Right forelimb (tissue), 1 donor: ENCODE data around the gene RABGGTA.
A peak's percentile ranks its signal among the peaks of the same experiment; 100 is the strongest.

ENCODE experiments used
- DNase-seq: peaks from one replicate; pipeline ENCODE4 v3.0.0-alpha.2; 2018

Gene RABGGTA

GRCh38 chr14:24271134-24271833, at the start of gene RABGGTA:
RABGGTA (minus strand) TSS chr14:24271597; CDS start chr14:24271115, 482 bp downstream.
- peak; percentile 90 for DNase-seq

GRCh38 chr14:24317141-24317928, 45.9 kb upstream of the RABGGTA start:
- no peak for DNase-seq

- DNase-seq: no peak
Observed at GRCh38 chr14:24316597-24316950, 45.2 kb upstream of the RABGGTA start.

DNA sequence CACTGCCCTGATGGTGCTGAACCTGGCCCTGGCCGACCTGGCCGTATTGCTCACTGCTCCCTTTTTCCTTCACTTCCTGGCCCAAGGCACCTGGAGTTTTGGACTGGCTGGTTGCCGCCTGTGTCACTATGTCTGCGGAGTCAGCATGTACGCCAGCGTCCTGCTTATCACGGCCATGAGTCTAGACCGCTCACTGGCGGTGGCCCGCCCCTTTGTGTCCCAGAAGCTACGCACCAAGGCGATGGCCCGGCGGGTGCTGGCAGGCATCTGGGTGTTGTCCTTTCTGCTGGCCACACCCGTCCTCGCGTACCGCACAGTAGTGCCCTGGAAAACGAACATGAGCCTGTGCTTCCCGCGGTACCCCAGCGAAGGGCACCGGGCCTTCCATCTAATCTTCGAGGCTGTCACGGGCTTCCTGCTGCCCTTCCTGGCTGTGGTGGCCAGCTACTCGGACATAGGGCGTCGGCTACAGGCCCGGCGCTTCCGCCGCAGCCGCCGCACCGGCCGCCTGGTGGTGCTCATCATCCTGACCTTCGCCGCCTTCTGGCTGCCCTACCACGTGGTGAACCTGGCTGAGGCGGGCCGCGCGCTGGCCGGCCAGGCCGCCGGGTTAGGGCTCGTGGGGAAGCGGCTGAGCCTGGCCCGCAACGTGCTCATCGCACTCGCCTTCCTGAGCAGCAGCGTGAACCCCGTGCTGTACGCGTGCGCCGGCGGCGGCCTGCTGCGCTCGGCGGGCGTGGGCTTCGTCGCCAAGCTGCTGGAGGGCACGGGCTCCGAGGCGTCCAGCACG, 44.6 kb upstream of the RABGGTA start:
- DNase-seq: no peak

DNA sequence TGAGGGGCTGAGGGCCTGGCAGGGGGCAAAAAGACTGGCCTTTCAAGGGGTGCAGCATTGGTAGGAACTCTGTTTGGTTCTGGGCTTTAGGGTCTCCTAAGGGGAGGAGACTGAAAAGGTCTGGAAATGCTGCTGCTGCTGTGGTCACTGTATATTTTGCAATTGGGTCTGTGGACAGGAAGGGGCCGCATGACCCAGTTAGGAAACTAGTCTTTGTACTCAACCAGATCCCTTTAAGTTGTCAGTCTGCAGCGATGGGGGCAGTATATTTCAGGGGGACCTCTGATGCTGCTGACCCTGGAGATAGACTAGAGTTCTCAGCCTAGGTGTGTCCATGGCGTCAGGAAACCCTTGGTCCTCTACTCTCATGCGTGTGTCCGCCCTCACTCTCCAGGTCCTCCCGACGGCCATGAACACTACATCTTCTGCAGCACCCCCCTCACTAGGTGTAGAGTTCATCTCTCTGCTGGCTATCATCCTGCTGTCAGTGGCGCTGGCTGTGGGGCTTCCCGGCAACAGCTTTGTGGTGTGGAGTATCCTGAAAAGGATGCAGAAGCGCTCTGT, 43.9 kb upstream of the RABGGTA start:
- DNase-seq: no peak

- no peak for DNase-seq
Observed at GRCh38 chr14:24314377-24315193, 43.2 kb upstream of the RABGGTA start.

DNA sequence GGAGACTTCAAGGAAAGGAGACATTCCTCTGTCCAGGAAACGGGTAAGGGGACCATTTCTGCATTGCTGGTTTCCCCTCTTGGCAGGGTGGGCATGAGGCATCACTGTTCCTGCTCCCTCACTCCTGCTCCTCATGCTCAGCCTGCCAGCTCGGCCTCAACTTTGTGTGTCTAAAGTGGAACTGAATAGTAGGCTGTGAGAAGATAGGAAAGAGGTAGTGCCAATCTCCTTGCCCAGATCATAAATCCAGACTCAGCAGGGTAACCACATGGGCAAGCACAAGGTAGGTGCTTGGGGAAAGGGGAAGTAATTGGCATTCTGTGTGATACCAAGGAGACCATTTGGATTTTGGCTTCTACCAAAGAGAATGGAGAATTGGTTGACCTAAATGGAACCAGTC, 42.5 kb upstream of the RABGGTA start:
- no peak for DNase-seq

DNA sequence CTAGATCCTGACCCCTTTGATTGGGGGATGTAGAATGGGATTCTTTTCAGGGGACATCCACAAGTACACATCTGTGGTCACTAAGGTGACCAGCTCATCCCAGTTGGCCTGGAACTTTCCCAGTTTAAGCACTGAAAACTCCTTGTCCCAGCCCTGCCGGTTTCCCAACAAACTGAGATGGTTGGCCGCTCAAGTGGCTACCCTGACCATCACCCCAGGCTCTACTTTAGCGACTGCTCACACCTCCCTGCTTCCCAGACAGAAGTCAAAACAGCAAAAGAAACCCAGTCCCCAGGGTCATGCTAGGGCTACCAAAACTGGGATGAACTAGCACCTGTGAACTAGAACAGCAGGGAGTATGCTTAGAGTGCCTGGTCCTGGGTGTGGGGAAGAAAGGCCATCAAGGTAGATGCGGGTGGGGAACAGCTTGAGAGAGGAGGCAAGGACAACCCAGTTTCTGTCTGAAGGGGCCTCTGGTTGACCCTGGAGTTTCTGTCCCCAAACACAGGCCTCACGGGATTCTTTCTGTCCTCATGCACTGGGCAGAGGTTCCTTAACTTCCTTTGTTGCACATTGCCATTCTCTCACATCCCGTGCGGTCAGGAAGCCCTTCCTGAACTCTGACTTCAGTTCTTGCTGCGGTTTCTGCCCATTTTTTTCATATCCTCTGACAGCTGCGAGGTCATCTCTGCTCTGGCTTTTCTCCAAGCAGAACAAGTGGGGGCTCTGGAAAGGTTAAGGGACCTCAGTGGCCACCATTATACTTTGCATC, 41.5 kb upstream of the RABGGTA start:
- DNase-seq: no peak

DNA sequence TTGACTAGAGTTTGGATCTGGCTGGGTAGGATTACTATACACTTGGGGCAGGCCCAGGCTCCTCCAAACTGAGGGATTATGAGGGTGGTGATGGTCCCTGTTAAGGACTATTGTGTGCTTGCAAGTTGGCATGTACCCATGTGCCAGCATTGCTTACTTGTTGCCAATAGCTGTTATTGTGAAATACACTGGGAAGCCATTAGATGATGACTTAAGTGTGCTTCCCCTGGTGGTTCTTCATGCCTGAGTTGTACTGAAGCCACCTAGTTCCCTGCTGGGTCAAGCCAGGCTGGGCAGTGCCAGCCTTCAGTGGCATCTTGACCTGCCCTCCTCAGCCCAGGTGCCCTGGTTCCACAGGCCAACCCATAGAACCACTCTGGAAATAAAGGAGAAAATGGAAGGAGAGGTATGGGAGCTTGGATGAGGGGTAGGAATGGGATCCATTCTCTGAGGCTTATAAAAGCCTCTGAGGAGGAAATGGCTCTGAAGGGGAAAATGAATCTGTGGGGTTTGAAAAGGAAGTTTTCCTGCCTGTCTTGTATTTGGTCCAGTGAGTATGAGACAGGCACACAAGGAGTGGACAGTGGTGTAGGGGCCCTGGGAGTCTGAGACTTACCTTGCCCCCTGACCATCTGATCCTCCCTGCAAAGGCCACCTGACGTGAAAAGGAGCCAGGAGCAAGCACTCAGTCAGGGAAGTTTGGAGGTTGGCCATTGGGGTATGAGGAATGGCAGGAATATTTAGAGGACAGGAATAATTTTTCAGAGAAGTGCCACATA, 40.6 kb upstream of the RABGGTA start:
- no peak for DNase-seq

DNA sequence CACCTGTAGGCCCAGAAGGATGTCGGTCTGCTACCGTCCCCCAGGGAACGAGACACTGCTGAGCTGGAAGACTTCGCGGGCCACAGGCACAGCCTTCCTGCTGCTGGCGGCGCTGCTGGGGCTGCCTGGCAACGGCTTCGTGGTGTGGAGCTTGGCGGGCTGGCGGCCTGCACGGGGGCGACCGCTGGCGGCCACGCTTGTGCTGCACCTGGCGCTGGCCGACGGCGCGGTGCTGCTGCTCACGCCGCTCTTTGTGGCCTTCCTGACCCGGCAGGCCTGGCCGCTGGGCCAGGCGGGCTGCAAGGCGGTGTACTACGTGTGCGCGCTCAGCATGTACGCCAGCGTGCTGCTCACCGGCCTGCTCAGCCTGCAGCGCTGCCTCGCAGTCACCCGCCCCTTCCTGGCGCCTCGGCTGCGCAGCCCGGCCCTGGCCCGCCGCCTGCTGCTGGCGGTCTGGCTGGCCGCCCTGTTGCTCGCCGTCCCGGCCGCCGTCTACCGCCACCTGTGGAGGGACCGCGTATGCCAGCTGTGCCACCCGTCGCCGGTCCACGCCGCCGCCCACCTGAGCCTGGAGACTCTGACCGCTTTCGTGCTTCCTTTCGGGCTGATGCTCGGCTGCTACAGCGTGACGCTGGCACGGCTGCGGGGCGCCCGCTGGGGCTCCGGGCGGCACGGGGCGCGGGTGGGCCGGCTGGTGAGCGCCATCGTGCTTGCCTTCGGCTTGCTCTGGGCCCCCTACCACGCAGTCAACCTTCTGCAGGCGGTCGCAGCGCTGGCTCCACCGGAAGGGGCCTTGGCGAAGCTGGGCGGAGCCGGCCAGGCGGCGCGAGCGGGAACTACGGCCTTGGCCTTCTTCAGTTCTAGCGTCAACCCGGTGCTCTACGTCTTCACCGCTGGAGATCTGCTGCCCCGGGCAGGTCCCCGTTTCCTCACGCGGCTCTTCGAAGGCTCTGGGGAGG, 39.5 kb upstream of the RABGGTA start, which contains the start of gene LTB4R:
TSS of gene LTB4R (plus strand) at position 857 of the 959 bp plus-strand sequence. CDS start 4,150 bp downstream, outside the sequence.
- DNase-seq: peak; percentile 83

DNA sequence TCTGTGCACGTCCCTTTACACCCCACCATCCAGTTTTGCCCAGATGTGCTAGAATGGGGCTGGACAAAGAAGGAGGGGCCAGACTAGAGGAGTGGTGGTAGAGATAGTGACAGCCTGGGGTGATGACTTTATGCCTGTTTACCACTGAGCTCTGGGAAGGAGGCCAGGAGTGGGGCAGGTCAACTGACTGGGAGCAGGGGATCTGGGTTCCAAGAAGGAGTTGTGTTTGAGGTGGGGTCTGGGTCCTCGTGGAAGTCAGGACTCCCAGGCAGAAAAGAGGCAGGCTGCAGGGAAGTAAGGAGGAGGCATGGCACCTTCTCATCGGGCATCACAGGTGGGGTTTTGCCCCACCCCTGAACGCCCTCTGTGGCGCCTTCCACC, 38.9 kb upstream of the RABGGTA start:
- no peak for DNase-seq

DNA sequence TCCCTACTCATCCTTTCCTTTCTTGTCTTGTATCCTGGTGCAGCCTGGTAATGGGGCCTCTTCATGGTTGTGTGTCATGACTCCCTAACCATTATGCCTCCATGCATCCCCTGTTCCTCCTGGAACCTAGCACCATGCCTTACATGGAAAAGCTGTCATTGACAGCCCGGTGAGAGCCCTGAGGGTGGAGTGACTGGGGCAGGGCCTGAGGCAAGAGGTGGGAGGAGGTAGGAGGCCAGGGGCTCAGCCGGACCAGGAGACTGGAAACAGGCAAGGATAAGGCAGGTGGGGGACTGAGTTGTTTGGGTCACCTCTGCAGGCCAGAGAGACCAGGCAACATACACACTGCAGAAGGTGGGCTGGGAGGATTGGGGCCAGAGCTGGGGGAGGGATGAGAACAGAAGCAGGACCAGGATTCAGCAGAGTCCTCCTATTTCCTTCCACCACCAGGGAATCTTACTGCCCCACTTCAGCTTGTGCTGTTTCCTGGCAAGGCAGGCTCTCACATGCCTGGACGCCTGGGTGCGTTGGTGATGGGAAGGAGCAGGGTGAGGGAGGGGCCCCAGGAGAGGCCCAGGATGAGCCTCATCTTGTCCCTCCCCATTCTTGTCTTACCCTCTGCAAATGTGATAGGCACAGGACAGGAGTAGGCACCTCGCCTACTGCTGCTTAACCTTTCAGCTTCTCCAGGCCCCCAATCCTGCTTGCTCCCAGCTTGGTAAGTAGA, 38.3 kb upstream of the RABGGTA start, which contains the start of gene LTB4R2:
TSS of gene LTB4R2 (plus strand) at position 603 of the 727 bp plus-strand sequence. CDS start 525 bp downstream, outside the sequence.
- no peak for DNase-seq

GRCh38 chr14:24308342-24309124, 37.1 kb upstream of the RABGGTA start:
- no peak for DNase-seq

DNA sequence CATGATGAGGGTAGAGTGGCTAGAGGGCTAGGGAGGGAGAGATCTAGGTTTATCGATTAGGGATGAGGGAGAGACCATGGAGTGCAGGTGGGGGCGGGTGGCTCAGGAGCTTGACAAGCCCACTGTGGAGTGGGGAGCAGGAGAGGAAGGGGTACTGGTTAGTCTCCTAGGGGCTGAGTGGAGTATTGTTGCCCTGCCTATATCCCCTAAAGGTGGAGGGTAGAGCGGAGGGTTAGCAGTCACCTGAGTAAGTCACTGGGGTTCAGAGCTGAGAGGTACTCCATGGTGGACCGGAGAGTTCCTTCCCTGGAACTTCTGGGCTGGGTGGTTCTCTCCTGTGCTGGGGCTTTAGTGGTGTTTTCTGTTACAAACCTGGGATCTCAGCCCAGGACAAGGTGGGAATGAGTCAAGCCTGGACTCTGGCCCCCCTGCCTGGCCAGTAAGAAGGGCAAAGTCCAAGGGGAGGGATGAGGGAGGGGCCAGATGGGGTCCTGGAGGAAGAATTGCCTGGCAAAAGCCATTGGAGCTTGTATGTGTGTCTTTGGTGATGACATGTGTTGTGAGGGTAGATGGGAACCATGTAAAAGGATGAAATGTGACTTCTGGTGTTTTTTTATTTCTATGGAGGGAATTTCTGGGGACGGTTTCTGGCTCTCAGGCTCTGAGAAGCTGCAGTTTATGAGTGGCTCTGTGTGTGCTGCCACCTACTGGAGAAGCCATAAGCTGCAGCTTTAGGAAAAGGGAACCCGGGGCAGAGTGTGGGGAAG, 36.4 kb upstream of the RABGGTA start, which contains the start of gene CIDEB:
TSS of gene CIDEB (minus strand) at position 403 of the 767 bp plus-strand sequence. CDS start at position 284, 119 bp downstream.
- no peak for DNase-seq

DNA sequence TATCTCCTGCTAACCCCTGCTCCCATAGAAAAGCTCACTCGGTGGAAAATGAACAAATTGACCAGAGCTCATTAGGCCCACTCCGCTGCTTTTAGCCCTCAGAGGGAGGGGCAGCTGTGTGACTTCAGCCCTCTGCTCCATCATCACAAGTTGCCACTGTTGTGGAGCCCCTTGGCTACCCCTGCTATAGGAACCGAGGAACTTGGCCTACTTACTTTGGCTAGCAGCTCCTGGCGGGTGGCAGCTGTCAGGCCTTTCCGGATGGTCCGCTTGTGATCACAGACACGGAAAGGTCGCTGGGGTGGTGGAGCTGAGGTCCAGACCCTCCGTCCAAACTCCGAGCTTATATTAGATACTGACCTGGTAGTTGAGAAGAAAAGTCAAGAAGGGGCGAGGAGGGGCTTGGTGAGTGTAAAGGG, 35.8 kb upstream of the RABGGTA start:
- no peak for DNase-seq

- no peak for DNase-seq
Observed at GRCh38 chr14:24304019-24304387, 32.6 kb upstream of the RABGGTA start.
